ENCODE measurements around the gene SORCS3. TPM values are rescaled to one million over a fixed set of nuclear protein-coding genes. Genes with fewer than 3 reads are reported as not detected.

The SORCS3 gene
- total RNA-seq, 1 donor from 2014 or later: not detected

GRCh38 chr10:104802941-104803340, 161.9 kb downstream of the SORCS3 start:
- no peaks in the 10 kb centered on the region for H3K4me1 ChIP-seq
- no peak for DNase-seq
- H3K36me3 ChIP-seq: no peaks in the 10 kb centered on the region
- no peak for ATAC-seq
- TF ChIP-seq CTCF (IDR thresholded peaks at IDR 0.05): no peak
- H3K27me3 ChIP-seq: no peaks in the 10 kb centered on the region
- H3K9me3 ChIP-seq: no peaks in the 10 kb centered on the region
- H3K27ac ChIP-seq: no peak overlapping the region
- intact Hi-C loops (cut with DNase I): no loop called here
- no peak overlapping the region for H3K4me3 ChIP-seq

- H3K9me3 ChIP-seq: no peaks in the 10 kb centered on the region
- intact Hi-C loops (cut with DNase I): no loop called here
- no peak for TF ChIP-seq CTCF (IDR thresholded peaks at IDR 0.05)
- no peaks in the 10 kb centered on the region for H3K36me3 ChIP-seq
- H3K27ac ChIP-seq: no peak overlapping the region
- no peak overlapping the region for H3K4me3 ChIP-seq
- no peaks in the 10 kb centered on the region for H3K27me3 ChIP-seq
- H3K4me1 ChIP-seq: no peaks in the 10 kb centered on the region
- DNase-seq (no peak), ATAC-seq (no peak)
Measured at GRCh38 chr10:104804880-104805279, 163.8 kb downstream of the SORCS3 start.

GRCh38 chr10:104806801-104807200, 165.7 kb downstream of the SORCS3 start:
- Histone ChIP-seq H3K9me3 (no peaks in the 10 kb centered on the region), H3K27ac (no peak overlapping the region), H3K27me3 (no peaks in the 10 kb centered on the region), H3K4me1 (no peaks in the 10 kb centered on the region), H3K36me3 (no peaks in the 10 kb centered on the region), H3K4me3 (no peak overlapping the region)
- ATAC-seq: no peak
- intact Hi-C loops (cut with DNase I): no loop called here
- no peak for DNase-seq
- no peak for TF ChIP-seq CTCF (IDR thresholded peaks at IDR 0.05)

- TF ChIP-seq CTCF (IDR thresholded peaks at IDR 0.05): no peak
- H3K36me3 ChIP-seq: no peaks in the 10 kb centered on the region
Measured at GRCh38 chr10:104807581-104808310, 166.7 kb downstream of the SORCS3 start.

GRCh38 chr10:104809288-104810090, 168.4 kb downstream of the SORCS3 start:
- Histone ChIP-seq H3K4me3 (no peak overlapping the region), H3K9me3 (no peaks in the 10 kb centered on the region), H3K27me3 (no peaks in the 10 kb centered on the region), H3K4me1 (no peaks in the 10 kb centered on the region), H3K27ac (no peak overlapping the region), H3K36me3 (no peaks in the 10 kb centered on the region)
- ATAC-seq (no peak), DNase-seq (no peak)
- TF ChIP-seq CTCF (IDR thresholded peaks at IDR 0.05): no peak
- intact Hi-C loops (cut with DNase I): no loop called here

More at GRCh38 chr10:104807581-104808310, 166.7 kb downstream of the SORCS3 start:
- Histone ChIP-seq H3K4me1 (no peaks in the 10 kb centered on the region), H3K4me3 (no peak overlapping the region), H3K27ac (no peak overlapping the region), H3K9me3 (no peaks in the 10 kb centered on the region), H3K27me3 (no peaks in the 10 kb centered on the region)
- ATAC-seq (no peak), DNase-seq (no peak)
- intact Hi-C loops (cut with DNase I): no loop called here
